Fibroblast of lung (primary cell): ENCODE measurements around the gene HM13.

Experiments
- EZH2 ChIP-seq: IDR thresholded peaks from 2 replicates; pipeline ENCODE4 v1.5.1; 2012; ENCODE audit warnings: low read length, control low read depth, mild to moderate bottlenecking; ENCODE audit errors: missing control alignments
- TF ChIP-seq, protein P1 (sequence below), 2 donors: IDR thresholded peaks in 1 of 2; conservative IDR thresholded peaks in 1 of 2; 1 replicate in 1 of 2; 2 replicates in 1 of 2; pipeline ENCODE4 v1.5.1; 2011 to 2012; ENCODE audit warnings: low read length in 2 of 2, control low read depth in 1 of 2, inconsistent platforms in 1 of 2, low read depth in 1 of 2, mild to moderate bottlenecking in 1 of 2

DNA sequence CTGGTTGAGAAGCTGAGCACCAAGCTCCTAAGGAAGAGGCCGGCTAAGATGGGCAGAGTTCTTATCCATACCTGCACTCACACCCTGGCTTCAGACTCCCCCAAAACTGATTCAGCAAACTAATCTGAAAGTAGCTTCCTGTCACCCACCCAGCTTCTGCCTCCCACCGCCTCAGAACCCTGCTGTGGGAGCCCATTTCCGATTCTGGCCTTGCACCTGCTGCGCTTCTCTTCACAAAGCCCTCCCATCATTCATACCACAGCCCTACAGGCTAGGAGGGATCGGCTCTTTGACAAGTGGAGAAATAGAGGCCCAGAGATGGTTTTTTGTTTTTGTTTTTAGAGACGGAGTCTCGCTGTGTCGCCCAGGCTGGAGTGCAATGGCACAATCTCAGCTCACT, 28.7 kb downstream of the HM13 start:
- TF ChIP-seq, protein P1, sequence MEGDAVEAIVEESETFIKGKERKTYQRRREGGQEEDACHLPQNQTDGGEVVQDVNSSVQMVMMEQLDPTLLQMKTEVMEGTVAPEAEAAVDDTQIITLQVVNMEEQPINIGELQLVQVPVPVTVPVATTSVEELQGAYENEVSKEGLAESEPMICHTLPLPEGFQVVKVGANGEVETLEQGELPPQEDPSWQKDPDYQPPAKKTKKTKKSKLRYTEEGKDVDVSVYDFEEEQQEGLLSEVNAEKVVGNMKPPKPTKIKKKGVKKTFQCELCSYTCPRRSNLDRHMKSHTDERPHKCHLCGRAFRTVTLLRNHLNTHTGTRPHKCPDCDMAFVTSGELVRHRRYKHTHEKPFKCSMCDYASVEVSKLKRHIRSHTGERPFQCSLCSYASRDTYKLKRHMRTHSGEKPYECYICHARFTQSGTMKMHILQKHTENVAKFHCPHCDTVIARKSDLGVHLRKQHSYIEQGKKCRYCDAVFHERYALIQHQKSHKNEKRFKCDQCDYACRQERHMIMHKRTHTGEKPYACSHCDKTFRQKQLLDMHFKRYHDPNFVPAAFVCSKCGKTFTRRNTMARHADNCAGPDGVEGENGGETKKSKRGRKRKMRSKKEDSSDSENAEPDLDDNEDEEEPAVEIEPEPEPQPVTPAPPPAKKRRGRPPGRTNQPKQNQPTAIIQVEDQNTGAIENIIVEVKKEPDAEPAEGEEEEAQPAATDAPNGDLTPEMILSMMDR (conservative IDR thresholded peaks at IDR 0.05 in 1 of 2, IDR thresholded peaks at IDR 0.05 in 1 of 2; ENCODE audit: low read depth in 1 of 2, low read length in 2 of 2) = no peak
- no peak for TF ChIP-seq EZH2
